GM23338 (cell line): ENCODE data around the gene KCTD17. TPM values are rescaled to one million over a fixed set of nuclear protein-coding genes. Genes with fewer than 3 reads are reported as not detected.

Source experiments
- ATAC-seq: fragments of 200-7000 bp; cut with Tn5 transposase; 3 replicates; pipeline ENCODE4 v1.9.1; 2020
- DNase-seq: peaks from one replicate; pipeline ENCODE4 v3.0.0-alpha.2; 2015; ENCODE audit warnings: low spot score
- H2AFZ ChIP-seq: fragments of 200-600 bp; sonication (generic); 2 replicates; pipeline ENCODE4 v1.8.0; 2016; ENCODE audit warnings: antibody characterized with exemption, mild to moderate bottlenecking, moderate library complexity
- H3F3A ChIP-seq: fragments of 200-600 bp; sonication (generic); replicated peaks from 2 replicates; pipeline ENCODE4 v1.8.0; 2017; ENCODE audit warnings: antibody characterized with exemption, mixed run types, low read depth
- H3K27ac ChIP-seq: fragments of 200-600 bp; sonication (generic); 2 replicates; pipeline ENCODE4 v1.6.1; 2016; ENCODE audit warnings: low read depth
- H3K27me3 ChIP-seq: fragments of 200-600 bp; sonication (generic); 2 replicates; pipeline ENCODE4 v1.8.0; 2016; ENCODE audit warnings: mild to moderate bottlenecking, mixed run types, moderate library complexity; ENCODE audit not compliant: insufficient read depth
- H3K36me3 ChIP-seq: fragments of 200-600 bp; sonication (generic); 2 replicates; pipeline ENCODE4 v1.8.0; 2016; ENCODE audit warnings: mild to moderate bottlenecking; ENCODE audit not compliant: insufficient read depth
- H3K4me1 ChIP-seq: fragments of 200-600 bp; sonication (generic); 2 replicates; pipeline ENCODE4 v1.8.0; 2016; ENCODE audit warnings: mild to moderate bottlenecking, moderate library complexity; ENCODE audit not compliant: insufficient read depth
- H3K4me2 ChIP-seq: fragments of 200-600 bp; sonication (generic); 2 replicates; pipeline ENCODE4 v1.7.1; 2017; ENCODE audit warnings: mixed run types
- H3K4me3 ChIP-seq: fragments of 200-600 bp; sonication (generic); 2 replicates; pipeline ENCODE4 v1.6.1; 2016; ENCODE audit warnings: mixed run types
- H3K79me2 ChIP-seq: fragments of 200-600 bp; sonication (generic); replicated peaks from 2 replicates; pipeline ENCODE4 v1.8.0; 2017; ENCODE audit warnings: mild to moderate bottlenecking; ENCODE audit not compliant: insufficient read depth
- H3K9me2 ChIP-seq: fragments of 200-600 bp; sonication (generic); 2 replicates; pipeline ENCODE4 v1.8.0; 2017; ENCODE audit not compliant: insufficient read depth
- H4K20me1 ChIP-seq: fragments of 200-600 bp; sonication (generic); replicated peaks from 2 replicates; pipeline ENCODE4 v1.8.0; 2017; ENCODE audit warnings: mild to moderate bottlenecking; ENCODE audit not compliant: insufficient read depth
- H3K27ac Mint-ChIP-seq: 2 replicates; pipeline ENCODE4 v1.8.0; 2020; ENCODE audit warnings: inconsistent platforms, mild to moderate bottlenecking, moderate library complexity, mixed read lengths
- H3K27me3 Mint-ChIP-seq: 3 replicates; pipeline ENCODE4 v1.8.0; 2022; ENCODE audit warnings: low read depth, mild to moderate bottlenecking, moderate library complexity, mixed read lengths, inconsistent platforms; ENCODE audit not compliant: insufficient read depth, poor library complexity
- H3K36me3 Mint-ChIP-seq: 3 replicates; pipeline ENCODE4 v1.8.0; 2021; ENCODE audit warnings: low read depth, mild to moderate bottlenecking, inconsistent platforms, moderate library complexity, mixed read lengths
- H3K4me1 Mint-ChIP-seq: 3 replicates; pipeline ENCODE4 v1.8.0; 2020; ENCODE audit warnings: mild to moderate bottlenecking, inconsistent platforms, mixed read lengths
- H3K4me3 Mint-ChIP-seq: 3 replicates; pipeline ENCODE4 v1.8.0; 2021; ENCODE audit warnings: moderate library complexity, mild to moderate bottlenecking, inconsistent platforms, mixed read lengths
- H3K9me3 Mint-ChIP-seq: 3 replicates; pipeline ENCODE4 v1.8.0; 2020; ENCODE audit warnings: moderate library complexity, mild to moderate bottlenecking, inconsistent platforms, mixed read lengths
- CREB1 ChIP-seq: fragments of 250-450 bp; sonication (Bioruptor Pico); IDR thresholded peaks from 2 replicates; pipeline ENCODE4 v1.5.0; 2020; ENCODE audit warnings: low read depth, mild to moderate bottlenecking, moderate library complexity
- CTCF ChIP-seq, 2 experiments: fragments of 200-600 bp in 1 of 2; sonication (generic) in 1 of 2; conservative IDR thresholded peaks; 2 replicates each; pipeline versions ENCODE4 v1.5.1 to v1.6.1; 2016 to 2017; ENCODE audit warnings: antibody characterized with exemption in 2 of 2, low read depth in 2 of 2, mild to moderate bottlenecking in 2 of 2, moderate library complexity in 1 of 2
- ETS1 ChIP-seq: IDR thresholded peaks from 2 replicates; pipeline ENCODE4 v1.6.1; 2016; ENCODE audit warnings: antibody characterized with exemption
- EZH2 ChIP-seq: fragments of 200-600 bp; sonication (generic); IDR thresholded peaks from one replicate; pipeline ENCODE4 v1.8.0; 2017; ENCODE audit warnings: antibody characterized with exemption, mild to moderate bottlenecking, low read depth; ENCODE audit not compliant: unreplicated experiment
- polyA plus RNA-seq: library from polyadenylated mRNA; unstranded; fragments of >200 nt; fragmentation: Nextera tagmentation; extraction: Ambion mirVana; gene quantifications from 2 replicates; pipeline ENCODE4 v1.2.1, GENCODE V29; 2016
- total RNA-seq: library from RNA; depleted of rRNA; stranded (reverse); fragments of >200 nt; shearing (Covaris generic); gene quantifications from 2 replicates; pipeline ENCODE4 v1.2.3, GENCODE V29; 2014
- TF ChIP-seq, protein P1 (sequence below): fragments of 250-450 bp; sonication (Bioruptor Pico); IDR thresholded peaks from 2 replicates; pipeline ENCODE4 v1.5.0; 2020; ENCODE audit warnings: mild to moderate bottlenecking, moderate library complexity

Gene KCTD17
- total and polyA plus RNA-seq, 2 experiments from 2014 or later = 25.1 to 35.0 TPM

GRCh38 chr22:37080838-37081237 lies 29.3 kb downstream of the KCTD17 start (continued):
- TF ChIP-seq, protein P1, sequence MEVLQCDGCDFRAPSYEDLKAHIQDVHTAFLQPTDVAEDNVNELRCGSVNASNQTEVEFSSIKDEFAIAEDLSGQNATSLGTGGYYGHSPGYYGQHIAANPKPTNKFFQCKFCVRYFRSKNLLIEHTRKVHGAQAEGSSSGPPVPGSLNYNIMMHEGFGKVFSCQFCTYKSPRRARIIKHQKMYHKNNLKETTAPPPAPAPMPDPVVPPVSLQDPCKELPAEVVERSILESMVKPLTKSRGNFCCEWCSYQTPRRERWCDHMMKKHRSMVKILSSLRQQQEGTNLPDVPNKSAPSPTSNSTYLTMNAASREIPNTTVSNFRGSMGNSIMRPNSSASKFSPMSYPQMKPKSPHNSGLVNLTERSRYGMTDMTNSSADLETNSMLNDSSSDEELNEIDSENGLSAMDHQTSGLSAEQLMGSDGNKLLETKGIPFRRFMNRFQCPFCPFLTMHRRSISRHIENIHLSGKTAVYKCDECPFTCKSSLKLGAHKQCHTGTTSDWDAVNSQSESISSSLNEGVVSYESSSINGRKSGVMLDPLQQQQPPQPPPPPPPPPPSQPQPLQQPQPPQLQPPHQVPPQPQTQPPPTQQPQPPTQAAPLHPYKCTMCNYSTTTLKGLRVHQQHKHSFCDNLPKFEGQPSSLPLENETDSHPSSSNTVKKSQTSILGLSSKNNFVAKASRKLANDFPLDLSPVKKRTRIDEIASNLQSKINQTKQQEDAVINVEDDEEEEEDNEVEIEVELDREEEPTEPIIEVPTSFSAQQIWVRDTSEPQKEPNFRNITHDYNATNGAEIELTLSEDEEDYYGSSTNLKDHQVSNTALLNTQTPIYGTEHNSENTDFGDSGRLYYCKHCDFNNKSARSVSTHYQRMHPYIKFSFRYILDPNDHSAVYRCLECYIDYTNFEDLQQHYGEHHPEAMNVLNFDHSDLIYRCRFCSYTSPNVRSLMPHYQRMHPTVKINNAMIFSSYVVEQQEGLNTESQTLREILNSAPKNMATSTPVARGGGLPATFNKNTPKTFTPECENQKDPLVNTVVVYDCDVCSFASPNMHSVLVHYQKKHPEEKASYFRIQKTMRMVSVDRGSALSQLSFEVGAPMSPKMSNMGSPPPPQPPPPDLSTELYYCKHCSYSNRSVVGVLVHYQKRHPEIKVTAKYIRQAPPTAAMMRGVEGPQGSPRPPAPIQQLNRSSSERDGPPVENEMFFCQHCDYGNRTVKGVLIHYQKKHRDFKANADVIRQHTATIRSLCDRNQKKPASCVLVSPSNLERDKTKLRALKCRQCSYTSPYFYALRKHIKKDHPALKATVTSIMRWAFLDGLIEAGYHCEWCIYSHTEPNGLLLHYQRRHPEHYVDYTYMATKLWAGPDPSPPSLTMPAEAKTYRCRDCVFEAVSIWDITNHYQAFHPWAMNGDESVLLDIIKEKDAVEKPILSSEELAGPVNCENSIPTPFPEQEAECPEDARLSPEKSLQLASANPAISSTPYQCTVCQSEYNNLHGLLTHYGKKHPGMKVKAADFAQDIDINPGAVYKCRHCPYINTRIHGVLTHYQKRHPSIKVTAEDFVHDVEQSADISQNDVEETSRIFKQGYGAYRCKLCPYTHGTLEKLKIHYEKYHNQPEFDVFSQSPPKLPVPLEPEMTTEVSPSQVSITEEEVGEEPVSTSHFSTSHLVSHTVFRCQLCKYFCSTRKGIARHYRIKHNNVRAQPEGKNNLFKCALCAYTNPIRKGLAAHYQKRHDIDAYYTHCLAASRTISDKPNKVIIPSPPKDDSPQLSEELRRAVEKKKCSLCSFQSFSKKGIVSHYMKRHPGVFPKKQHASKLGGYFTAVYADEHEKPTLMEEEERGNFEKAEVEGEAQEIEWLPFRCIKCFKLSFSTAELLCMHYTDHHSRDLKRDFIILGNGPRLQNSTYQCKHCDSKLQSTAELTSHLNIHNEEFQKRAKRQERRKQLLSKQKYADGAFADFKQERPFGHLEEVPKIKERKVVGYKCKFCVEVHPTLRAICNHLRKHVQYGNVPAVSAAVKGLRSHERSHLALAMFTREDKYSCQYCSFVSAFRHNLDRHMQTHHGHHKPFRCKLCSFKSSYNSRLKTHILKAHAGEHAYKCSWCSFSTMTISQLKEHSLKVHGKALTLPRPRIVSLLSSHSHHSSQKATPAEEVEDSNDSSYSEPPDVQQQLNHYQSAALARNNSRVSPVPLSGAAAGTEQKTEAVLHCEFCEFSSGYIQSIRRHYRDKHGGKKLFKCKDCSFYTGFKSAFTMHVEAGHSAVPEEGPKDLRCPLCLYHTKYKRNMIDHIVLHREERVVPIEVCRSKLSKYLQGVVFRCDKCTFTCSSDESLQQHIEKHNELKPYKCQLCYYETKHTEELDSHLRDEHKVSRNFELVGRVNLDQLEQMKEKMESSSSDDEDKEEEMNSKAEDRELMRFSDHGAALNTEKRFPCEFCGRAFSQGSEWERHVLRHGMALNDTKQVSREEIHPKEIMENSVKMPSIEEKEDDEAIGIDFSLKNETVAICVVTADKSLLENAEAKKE (CRISPR knock-in tag) = no peak

DNA sequence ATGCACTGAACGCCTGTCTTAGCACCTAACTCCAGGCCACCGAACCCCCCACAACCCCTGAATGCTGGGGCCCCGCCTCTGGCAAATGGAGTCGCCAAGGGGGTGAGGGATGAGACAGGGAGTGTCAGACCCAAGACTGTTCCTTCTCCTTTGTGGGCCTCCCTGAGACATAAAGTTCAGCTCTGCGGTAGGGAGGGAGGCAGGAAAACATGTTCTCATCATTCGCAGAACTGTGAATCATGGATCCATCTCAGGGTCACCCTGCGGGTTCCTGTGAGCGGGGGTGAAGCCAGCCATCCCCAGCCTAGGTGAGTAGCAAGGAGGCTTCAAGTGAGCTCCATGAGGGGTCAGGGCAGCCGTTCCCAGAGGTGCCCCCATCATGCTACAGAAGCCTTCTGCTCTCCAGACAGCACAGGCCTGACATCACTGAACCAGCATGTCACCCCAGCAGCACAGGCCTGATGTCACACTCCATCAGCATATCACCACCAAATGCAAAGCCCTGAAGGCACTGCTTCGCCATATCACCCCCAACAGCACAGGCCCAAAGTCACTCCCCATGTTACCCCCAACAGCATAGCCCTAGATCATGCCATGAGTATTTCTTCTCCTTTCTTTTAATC lies 30.8 kb downstream of the KCTD17 start:
- Mint-ChIP-seq H3K27ac (no peak overlapping the region), H3K9me3 (no peaks in the 10 kb centered on the region), H3K4me3 (no peak overlapping the region), H3K4me1 (peaks cover 4% of the 10 kb centered on the region), H3K36me3 (no peaks in the 10 kb centered on the region), H3K27me3 (peaks cover 25% of the 10 kb centered on the region)
- ATAC-seq (no peak), DNase-seq (no peak)
- no peaks in the 10 kb centered on the region for H3K36me3 ChIP-seq
- peaks cover 2% of the 10 kb centered on the region; the same call in 1 of the 2 replicates for H3K27me3 ChIP-seq
- H3K9me2 ChIP-seq = no peaks in the 10 kb centered on the region
- 0 out of 2 replicates have a peak, but pooled peaks cover 3% of the 10 kb centered on the region for H3F3A ChIP-seq
- H3K4me2 ChIP-seq = no peak overlapping the region
- no peak overlapping the region for H3K4me3 ChIP-seq
- no peaks in the 10 kb centered on the region for H4K20me1 ChIP-seq
- no peak overlapping the region for H3K27ac ChIP-seq
- H2AFZ ChIP-seq = no peak overlapping the region
- peaks cover 3% of the 10 kb centered on the region; the same call in 1 of the 2 replicates for H3K4me1 ChIP-seq
- H3K79me2 ChIP-seq = no peaks in the 10 kb centered on the region
- TF ChIP-seq ETS1 (no peak), CREB1 (CRISPR knock-in tag) (no peak), CTCF (conservative IDR thresholded peaks at IDR 0.05; ENCODE audit: low read depth in 2 of 2) (no peak), EZH2 (no peak)
- TF ChIP-seq, protein P1 (CRISPR knock-in tag) = no peak
